NCI-H526 (cell line): ENCODE results near the gene GYG1.

ENCODE experiments used
- DNase-seq, 2 experiments: peaks; one replicate each; lab custom pipeline; 2025; lab: John Stamatoyannopoulos, UW

The GYG1 gene

GRCh38 chr3:149018247-149018646 is 26.9 kb downstream of the GYG1 start:
- DNase-seq: no peak

- DNase-seq: no peak
These were observed 28.2 kb downstream of the GYG1 start for GRCh38 chr3:149019580-149019979.

GRCh38 chr3:149020196-149020838 is 29.0 kb downstream of the GYG1 start:
- no peak for DNase-seq

GRCh38 chr3:149020839-149021252 is 29.5 kb downstream of the GYG1 start:
- no peak for DNase-seq

GRCh38 chr3:149021830-149022229 is 30.5 kb downstream of the GYG1 start:
- DNase-seq: no peak

- no peak for DNase-seq
These were observed 32.6 kb downstream of the GYG1 start for GRCh38 chr3:149023951-149024350.

GRCh38 chr3:149026718-149027117 is 35.4 kb downstream of the GYG1 start:
- no peak for DNase-seq

GRCh38 chr3:149031096-149031495 is 39.8 kb downstream of the GYG1 start:
- DNase-seq: no peak

GRCh38 chr3:149037684-149038083 is 46.3 kb downstream of the GYG1 start:
- DNase-seq: no peak

GRCh38 chr3:149038322-149038721 is 47.0 kb downstream of the GYG1 start:
- no peak for DNase-seq

GRCh38 chr3:149042789-149043386 is 51.5 kb downstream of the GYG1 start:
- no peak for DNase-seq

GRCh38 chr3:149044339-149045083 is 53.2 kb downstream of the GYG1 start:
- no peak for DNase-seq

- DNase-seq: no peak
These were observed 64.2 kb downstream of the GYG1 start for GRCh38 chr3:149055575-149055974.

GRCh38 chr3:149058198-149058597 is 66.9 kb downstream of the GYG1 start:
- DNase-seq: no peak

- no peak for DNase-seq
These were observed 67.3 kb downstream of the GYG1 start for GRCh38 chr3:149058602-149059001.

GRCh38 chr3:149061776-149062175 is 70.4 kb downstream of the GYG1 start:
- DNase-seq: no peak

- no peak for DNase-seq
These were observed 76.5 kb downstream of the GYG1 start for GRCh38 chr3:149067883-149068282.
